Adrenal gland (tissue), 12 donors: ENCODE measurements around the gene NEDD9. TPM values are rescaled to one million over a fixed set of nuclear protein-coding genes. Genes with fewer than 3 reads are reported as not detected.
A peak's percentile ranks its signal among the peaks of the same experiment; 100 is the strongest.

Experiments used
- DNase-seq, 7 donors: peaks; one replicate each; pipeline ENCODE4 v3.0.0-alpha.2; 2019 to 2020
- H3K27ac ChIP-seq, 5 donors: fragments of 200-600 bp; sonication (generic) in 4 of 5; 1 replicate in 3 of 5; 2 replicates in 2 of 5; pipeline versions ENCODE4 v1.5.1 to v1.8.0; 2016 to 2020; ENCODE audit warnings: mild to moderate bottlenecking in 1 of 5
- H3K27me3 ChIP-seq: fragments of 200-600 bp; 2 replicates; pipeline ENCODE4 v1.8.0; 2021
- H3K36me3 ChIP-seq, 2 donors: fragments of 200-600 bp; replicated peaks in 1 of 2; 1 replicate in 1 of 2; 2 replicates in 1 of 2; pipeline versions ENCODE4 v1.5.1 to v1.8.0; 2018 to 2022
- H3K4me1 ChIP-seq, 2 donors: fragments of 200-600 bp; replicated peaks in 1 of 2; 1 replicate in 1 of 2; 2 replicates in 1 of 2; pipeline versions ENCODE4 v1.5.1 to v1.8.0; 2018 to 2021
- H3K4me3 ChIP-seq, 4 donors: fragments of 200-600 bp; sonication (generic) in 3 of 4; one replicate each; pipeline ENCODE4 v1.5.1; 2016 to 2018
- H3K9me3 ChIP-seq, 3 donors: fragments of 200-600 bp; sonication (generic) in 1 of 3; replicated peaks in 1 of 3; 1 replicate in 2 of 3; 2 replicates in 1 of 3; pipeline versions ENCODE4 v1.5.1 to v1.8.0; 2016 to 2021
- CTCF ChIP-seq, 6 experiments: fragments of 450-650 bp in 4 of 6; fragments of 200-600 bp in 2 of 6; sonication (generic) in 1 of 6; IDR thresholded peaks; 1 replicate in 5 of 6; 2 replicates in 1 of 6; pipeline versions ENCODE4 v1.5.1 to v1.8.0; 2016 to 2021; ENCODE audit warnings: antibody characterized with exemption in 6 of 6, mild to moderate bottlenecking in 2 of 6, moderate library complexity in 1 of 6
- POLR2A ChIP-seq, 2 donors: fragments of 450-650 bp; IDR thresholded peaks; one replicate each; pipeline ENCODE4 v1.6.1; 2017; ENCODE audit warnings: antibody characterized with exemption in 2 of 2, mild to moderate bottlenecking in 2 of 2, moderate library complexity in 1 of 2
- WGBS, 4 donors: extraction: QIAGEN DNeasy Blood & Tissue Kit in 2 of 4; methylation state at CpG; one replicate each; pipeline versions ENCODE4 v1.1.5 to v1.1.7; 2013 to 2017; 5-methylcytosine and 5-hydroxymethylcytosine counted together
- intact Hi-C, 2 donors: fragments of 100-400 bp; cut with DNase I; formaldehyde crosslinking; loops; one replicate each; pipeline versions ENCODE4 v1.14.1 to v1.15.0; 2022 to 2023
- polyA plus RNA-seq, 3 donors: library from polyadenylated mRNA; stranded (reverse); fragments of 200-250 nt in 2 of 3; fragments of 350-450 nt in 1 of 3; fragmentation: Illumina TruSeq in 1 of 3; extraction: RNeasy Lipid Tissue Mini Kit (QIAGEN cat#74804) in 1 of 3; gene quantifications; one replicate each; pipeline ENCODE4 v1.2.3, GENCODE V29; 2013 to 2014
- total RNA-seq, 9 donors: library from RNA; depleted of rRNA in 4 of 9; stranded (reverse); fragments of >200 nt in 4 of 9; fragments of 120-200 nt in 1 of 9; fragmentation: NEBNext Ultra II Directional in 1 of 9; extraction: Animal tissue kit (Norgen Biotek cat#: 25700) in 1 of 9; gene quantifications; one replicate each; pipeline versions ENCODE4 v1.1.0 to v1.2.4, GENCODE V29; 2013 to 2023
- donor health status: healthy with polysubstance abuse.
- donor health status: Bipolar disorder and iron deficiency.
- donor health status: DM: yes; HTN: yes; CAD: no.
- donor health status: DM: no; HTN: no; CAD: no.
- donor health status: DM: no; HTN: no; CAD: no.
- donor health status: DM: yes; HTN: yes; CAD: no.

NEDD9 gene
- total and polyA plus RNA-seq, 12 donors: 6.6 to 47.9 (median 13.5) TPM

- no peak for TF ChIP-seq CTCF (IDR thresholded peaks at IDR 0.05)
- Histone ChIP-seq H3K27me3 (no peaks in the 10 kb centered on the region), H3K9me3 (no peaks in the 10 kb centered on the region), H3K4me1 (peaks cover 0 to 8% of the 10 kb centered on the region in 2 donors), H3K36me3 (peaks cover 0 to 5% of the 10 kb centered on the region in 2 donors), H3K4me3 (no peak overlapping the region), H3K27ac (peak overlapping the region in 2 of 5 donors; percentile 23 to 45)
- DNase-seq: no peak
- intact Hi-C loops: no loop called here
- 64 to 79% (median 70%) methylated on average over 3 of the region's 3 CpGs for WGBS, 4 donors
Measured at GRCh38 chr6:11197175-11197536, 35.3 kb downstream of the NEDD9 start.

DNA sequence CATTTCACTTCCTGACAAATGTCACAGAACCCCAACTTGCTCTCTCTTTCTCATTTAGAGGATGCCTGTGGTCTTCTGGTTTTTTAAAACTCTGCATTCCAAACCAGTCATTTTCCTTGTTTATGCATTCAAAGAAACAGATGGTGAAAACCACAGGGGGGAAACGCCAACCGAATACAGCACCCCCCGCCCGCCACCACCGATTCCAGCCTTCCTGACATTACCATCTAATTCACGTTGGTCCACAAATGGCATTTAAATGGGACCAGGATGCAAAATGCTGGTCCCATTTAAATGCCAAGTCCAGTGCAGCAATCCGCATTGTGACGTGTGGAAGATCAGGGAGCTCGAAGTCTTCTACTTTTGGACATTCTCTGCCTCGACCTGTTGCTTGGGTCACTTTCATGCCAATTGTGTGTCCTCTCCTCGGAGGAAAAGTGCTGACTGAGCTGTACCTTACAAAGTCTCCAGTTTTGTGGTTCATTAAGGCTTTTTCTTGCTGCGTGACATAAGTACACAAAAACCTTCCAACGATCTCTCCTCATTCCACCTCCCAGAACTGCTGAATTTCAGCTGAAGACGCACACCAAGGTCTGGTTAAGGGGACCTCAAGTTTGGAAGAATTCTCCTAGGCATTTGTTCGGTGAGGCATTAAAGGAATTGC is 35.8 kb downstream of the NEDD9 start:
- H3K4me3 ChIP-seq: no peak overlapping the region
- TF ChIP-seq CTCF (IDR thresholded peaks at IDR 0.05) (no peak), POLR2A (IDR thresholded peaks at IDR 0.05) (no peak)
- DNase-seq: no peak
- no peaks in the 10 kb centered on the region for H3K27me3 ChIP-seq
- no peaks in the 10 kb centered on the region for H3K9me3 ChIP-seq
- intact Hi-C loops: no loop called here
- H3K4me1 ChIP-seq: peaks cover 0 to 5% of the 10 kb centered on the region in 2 donors
- peaks cover 0 to 5% of the 10 kb centered on the region in 2 donors for H3K36me3 ChIP-seq
- H3K27ac ChIP-seq: peak overlapping the region in 2 of 5 donors; percentile 23 to 36
- WGBS, 4 donors: 61 to 65% (median 63%) methylated on average over 15 of the region's 15 CpGs

DNA sequence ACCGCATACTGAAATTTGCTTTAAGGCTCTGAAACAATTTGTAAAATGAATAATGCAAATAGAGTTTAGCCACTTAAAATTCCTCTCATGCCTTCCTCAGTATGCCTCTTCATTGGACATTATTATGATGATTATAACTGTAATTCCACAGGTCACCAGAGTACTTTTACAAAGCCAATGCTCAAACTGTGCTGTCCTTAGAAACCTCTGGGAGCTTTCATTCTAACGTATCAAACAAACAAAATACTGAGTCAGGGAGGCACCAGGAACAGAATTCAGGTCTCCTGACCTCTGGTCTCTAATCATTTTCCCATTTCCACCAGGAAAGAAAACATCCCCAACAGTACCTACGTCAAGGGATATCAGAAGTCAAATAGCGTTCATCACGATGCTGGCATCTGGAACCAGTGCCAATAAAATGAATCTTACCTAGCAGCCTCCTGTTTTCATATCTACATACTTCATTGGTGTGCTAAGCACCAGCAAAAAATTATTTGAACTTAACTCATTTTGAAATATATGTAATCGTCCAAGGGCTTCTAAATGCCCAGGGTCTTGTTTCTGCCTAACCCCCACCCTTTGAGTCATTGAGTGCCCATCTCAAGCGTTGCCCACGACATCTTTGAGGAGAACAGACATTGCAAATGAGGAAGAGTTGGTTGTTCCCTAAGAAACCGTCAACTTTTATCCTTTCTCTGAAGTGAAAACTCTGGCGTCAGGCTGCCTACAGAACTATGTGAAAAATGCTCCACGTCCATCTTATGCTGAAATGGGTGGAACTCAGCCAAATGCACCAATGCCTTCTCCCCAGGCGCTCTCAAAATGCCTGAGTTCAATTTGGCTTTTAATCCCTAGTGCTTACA is 37.9 kb downstream of the NEDD9 start:
- no peak overlapping the region for H3K4me3 ChIP-seq
- peaks cover 0 to 23% of the 10 kb centered on the region in 2 donors for H3K36me3 ChIP-seq

More for the DNA sequence above, 37.9 kb downstream of the NEDD9 start:
- peak in 1 of 7 donors; percentile 19 for DNase-seq
- intact Hi-C loops: no loop called here
- Histone ChIP-seq H3K27me3 (no peaks in the 10 kb centered on the region), H3K27ac (peak overlapping the region in 3 of 5 donors; percentile 0 to 59 (median 11)), H3K9me3 (no peaks in the 10 kb centered on the region), H3K4me1 (peaks cover 0 to 5% of the 10 kb centered on the region in 2 donors)
- 70 to 83% (median 77%) methylated on average over 12 of the region's 12 CpGs for WGBS, 4 donors
- TF ChIP-seq CTCF (IDR thresholded peaks at IDR 0.05) (peak in 2 of 6 experiments; percentile 18 to 19), POLR2A (IDR thresholded peaks at IDR 0.05) (no peak)
